Spleen (tissue), 11 donors: ENCODE measurements around the gene AKAP5. TPM values are rescaled to one million over a fixed set of nuclear protein-coding genes. Genes with fewer than 3 reads are reported as not detected.
A peak's percentile ranks its signal among the peaks of the same experiment; 100 is the strongest.

Experiments used
- DNase-seq: peaks from one replicate; pipeline ENCODE4 v3.0.0-alpha.2; 2020
- H3K27ac ChIP-seq, 8 donors: fragments of 200-600 bp; sonication (generic) in 7 of 8; 1 replicate in 4 of 8; 2 replicates in 4 of 8; pipeline versions ENCODE4 v1.5.0 to v1.8.0; 2016 to 2021; ENCODE audit warnings: inconsistent platforms in 4 of 8, mild to moderate bottlenecking in 4 of 8, moderate library complexity in 1 of 8
- H3K27me3 ChIP-seq, 7 donors: fragments of 200-600 bp; sonication (generic) in 6 of 7; replicated peaks in 1 of 7; 1 replicate in 4 of 7; 2 replicates in 3 of 7; pipeline versions ENCODE4 v1.5.0 to v1.8.0; 2016 to 2021; ENCODE audit warnings: inconsistent platforms in 3 of 7, mild to moderate bottlenecking in 1 of 7
- H3K36me3 ChIP-seq, 6 donors: fragments of 200-600 bp; sonication (generic) in 5 of 6; 1 replicate in 4 of 6; 2 replicates in 2 of 6; pipeline versions ENCODE4 v1.5.0 to v1.8.0; 2016 to 2021; ENCODE audit warnings: inconsistent platforms in 2 of 6
- H3K4me1 ChIP-seq, 6 donors: fragments of 200-600 bp; sonication (generic) in 5 of 6; 1 replicate in 3 of 6; 2 replicates in 3 of 6; pipeline versions ENCODE4 v1.5.0 to v1.8.0; 2016 to 2021; ENCODE audit warnings: inconsistent platforms in 3 of 6
- H3K4me3 ChIP-seq, 8 donors: fragments of 200-600 bp; sonication (generic) in 7 of 8; 1 replicate in 4 of 8; 2 replicates in 4 of 8; pipeline versions ENCODE4 v1.5.0 to v1.8.0; 2016 to 2021; ENCODE audit warnings: inconsistent platforms in 4 of 8, mild to moderate bottlenecking in 4 of 8, moderate library complexity in 2 of 8
- H3K9me3 ChIP-seq, 8 donors: fragments of 200-600 bp; sonication (generic) in 7 of 8; 1 replicate in 4 of 8; 2 replicates in 4 of 8; pipeline versions ENCODE4 v1.5.0 to v1.8.0; 2016 to 2021; ENCODE audit warnings: inconsistent platforms in 4 of 8
- CTCF ChIP-seq, 11 experiments: fragments of 200-600 bp in 7 of 11; fragments of 450-650 bp in 4 of 11; sonication (generic) in 4 of 11; IDR thresholded peaks in 8 of 11; conservative IDR thresholded peaks in 3 of 11; 1 replicate in 7 of 11; 2 replicates in 4 of 11; pipeline versions ENCODE4 v1.4.0 to v1.8.0; 2016 to 2021; ENCODE audit warnings: antibody characterized with exemption in 11 of 11, inconsistent platforms in 4 of 11, mild to moderate bottlenecking in 1 of 11
- POLR2A ChIP-seq, 3 donors: fragments of 450-650 bp; IDR thresholded peaks; one replicate each; pipeline ENCODE4 v1.5.1; 2017; ENCODE audit warnings: antibody characterized with exemption in 3 of 3, mild to moderate bottlenecking in 1 of 3
- POLR2AphosphoS5 ChIP-seq, 3 donors: sonication (generic); formaldehyde crosslinking; IDR thresholded peaks; one replicate each; pipeline ENCODE4 v1.5.1; 2017; ENCODE audit warnings: antibody characterized with exemption in 3 of 3
- WGBS, 5 donors: extraction: QIAGEN DNeasy Blood & Tissue Kit in 3 of 5; methylation state at CpG; one replicate each; pipeline versions ENCODE4 v1.1.5 to v1.1.7; 2013 to 2018; 5-methylcytosine and 5-hydroxymethylcytosine counted together
- intact Hi-C: fragments of 100-400 bp; cut with DNase I; formaldehyde crosslinking; loops from one replicate; pipeline ENCODE4 v1.15.0; 2023; ENCODE audit warnings: low total_unique reads
- polyA plus RNA-seq, 3 donors: library from polyadenylated mRNA; stranded (reverse); fragments of 200-250 nt; gene quantifications; one replicate each; pipeline ENCODE4 v1.2.1, GENCODE V29; 2013
- total RNA-seq, 7 donors: library from RNA; depleted of rRNA in 3 of 7; stranded (reverse); fragments of >200 nt in 3 of 7; fragmentation: NEBNext Ultra II Directional in 4 of 7; extraction: Animal tissue kit (Norgen Biotek cat#: 25700) in 4 of 7; gene quantifications; one replicate each; pipeline versions ENCODE4 v1.1.0 to v1.2.1, GENCODE V29; 2016 to 2021
- donor health status: healthy with polysubstance abuse.
- donor health status: DM: no; HTN: no; CAD: no; lungs with moderate emphysema.
- donor health status: DM: no; HTN: no; CAD: no.
- donor health status: Bipolar disorder and iron deficiency.
- donor health status: healthy.
- donor health status: DM: no; HTN: no; CAD: no.
- donor health status: DM: yes; HTN: yes; CAD: no.

AKAP5 gene
- total and polyA plus RNA-seq, 10 donors = 0.39 to 3.7 (median 1.3) TPM

GRCh38 chr14:64442300-64442988, 22.9 kb upstream of the AKAP5 start:
- Histone ChIP-seq H3K9me3 (no peaks in the 10 kb centered on the region), H3K4me1 (peaks cover 11 to 41% (median 27%) of the 10 kb centered on the region in 6 donors), H3K4me3 (no peak overlapping the region), H3K27ac (peak overlapping the region in 7 of 8 donors; percentile 1 to 77 (median 33)), H3K27me3 (no peaks in the 10 kb centered on the region), H3K36me3 (peaks cover 0 to 82% (median 27%) of the 10 kb centered on the region in 6 donors)
- WGBS, 5 donors = 79 to 90% (median 80%) methylated on average over 17 of the region's 17 CpGs
- TF ChIP-seq CTCF (IDR thresholded peaks at IDR 0.05 in 8 of 11, conservative IDR thresholded peaks at IDR 0.05 in 3 of 11) (no peak), POLR2A (IDR thresholded peaks at IDR 0.05) (no peak), POLR2AphosphoS5 (IDR thresholded peaks at IDR 0.05) (peak in 2 of 3 donors; percentile 10 to 19)
- intact Hi-C loops = no loop called here
- DNase-seq = no peak

- H3K4me3 ChIP-seq = no peak overlapping the region
- DNase-seq = no peak
- peaks cover 11 to 53% (median 27%) of the 10 kb centered on the region in 6 donors for H3K4me1 ChIP-seq
- no peaks in the 10 kb centered on the region for H3K27me3 ChIP-seq
- TF ChIP-seq POLR2AphosphoS5 (IDR thresholded peaks at IDR 0.05) = no peak
- no peak for TF ChIP-seq CTCF (IDR thresholded peaks at IDR 0.05 in 8 of 11, conservative IDR thresholded peaks at IDR 0.05 in 3 of 11)
- no peak for TF ChIP-seq POLR2A (IDR thresholded peaks at IDR 0.05)
- H3K27ac ChIP-seq = peak overlapping the region in 6 of 8 donors; percentile 22 to 79 (median 74)
- WGBS, 5 donors = 76 to 88% (median 84%) methylated on average over 11 of the region's 11 CpGs
- no peaks in the 10 kb centered on the region for H3K9me3 ChIP-seq
- intact Hi-C loops = no loop called here
- H3K36me3 ChIP-seq = peaks cover 0 to 82% (median 23%) of the 10 kb centered on the region in 6 donors
Measured at GRCh38 chr14:64444140-64444539, 21.2 kb upstream of the AKAP5 start.

- H3K36me3 ChIP-seq = peaks cover 0 to 82% (median 21%) of the 10 kb centered on the region in 6 donors
- H3K4me1 ChIP-seq = peaks cover 11 to 64% (median 30%) of the 10 kb centered on the region in 6 donors
- no peaks in the 10 kb centered on the region for H3K9me3 ChIP-seq
- TF ChIP-seq CTCF (IDR thresholded peaks at IDR 0.05 in 8 of 11, conservative IDR thresholded peaks at IDR 0.05 in 3 of 11) (peak in 2 of 11 experiments; percentile 9 to 15), POLR2A (IDR thresholded peaks at IDR 0.05) (no peak), POLR2AphosphoS5 (IDR thresholded peaks at IDR 0.05) (peak in 1 of 3 donors; percentile 54)
- H3K27ac ChIP-seq = peak overlapping the region; percentile 22 to 79 (median 74)
- no peaks in the 10 kb centered on the region for H3K27me3 ChIP-seq
- WGBS, 5 donors = 45 to 62% (median 57%) methylated on average over 7 of the region's 7 CpGs
- H3K4me3 ChIP-seq = no peak overlapping the region
- no peak for DNase-seq
- intact Hi-C loops = no loop called here
Measured at GRCh38 chr14:64444984-64445845, 20.1 kb upstream of the AKAP5 start.
